NOMO-1 treated with dmso at 0.1 percent for 144 hours (cell line): ENCODE measurements around the gene KCNT2.
"Not testable (repeated sequence)": the region's sequence is repeated elsewhere in the genome, so short reads cannot be mapped to it uniquely, and the experiment has no call there.

Source experiments
- DNase-seq: peaks from one replicate; lab custom pipeline; 2025; ENCODE audit not compliant: unreplicated experiment; lab: John Stamatoyannopoulos, UW

The KCNT2 gene

GRCh38 chr1:196608390-196609369 lies at the start of gene KCNT2:
TSS of gene KCNT2 (minus strand) at chr1:196608440. CDS start at chr1:196608309, 131 bp downstream.
- DNase-seq: no peak

GRCh38 chr1:196655494-196655893 lies 47.3 kb upstream of the KCNT2 start:
- DNase-seq: no peak

- DNase-seq: no peak
These were observed 46.8 kb upstream of the KCNT2 start for GRCh38 chr1:196655071-196655470.

GRCh38 chr1:196654271-196654670 lies 46.0 kb upstream of the KCNT2 start:
- DNase-seq: no peak

GRCh38 chr1:196651637-196652215 lies 43.5 kb upstream of the KCNT2 start, which contains the start of gene CFH:
TSS of gene CFH (plus strand) at chr1:196652043. CDS start at chr1:196652118, 75 bp downstream.
- DNase-seq: no peak

GRCh38 chr1:196651079-196651478 lies 42.8 kb upstream of the KCNT2 start:
- no peak for DNase-seq

- DNase-seq: no peak
These were observed 42.2 kb upstream of the KCNT2 start for GRCh38 chr1:196650403-196650802.

- DNase-seq: no peak
These were observed 41.8 kb upstream of the KCNT2 start for GRCh38 chr1:196649990-196650389.

- DNase-seq: no peak
These were observed 32.7 kb upstream of the KCNT2 start for GRCh38 chr1:196640976-196641375.

GRCh38 chr1:196639291-196639690 lies 31.1 kb upstream of the KCNT2 start:
- not testable (repeated sequence) for DNase-seq

- no peak for DNase-seq
These were observed 30.2 kb upstream of the KCNT2 start for GRCh38 chr1:196638466-196638865.

- no peak for DNase-seq
These were observed 29.4 kb upstream of the KCNT2 start for GRCh38 chr1:196637606-196638005.

- DNase-seq: no peak
These were observed 20.6 kb upstream of the KCNT2 start for GRCh38 chr1:196628838-196629237.

GRCh38 chr1:196623079-196623478 lies 14.8 kb upstream of the KCNT2 start:
- no peak for DNase-seq

- no peak for DNase-seq
These were observed 11.5 kb upstream of the KCNT2 start for GRCh38 chr1:196619721-196620120.

GRCh38 chr1:196611873-196612272 lies 3.6 kb upstream of the KCNT2 start:
- DNase-seq: no peak

- no peak for DNase-seq
These were observed 1.1 kb upstream of the KCNT2 start for GRCh38 chr1:196609370-196609737.

GRCh38 chr1:196607981-196608380 lies 259 bp downstream of the KCNT2 start:
- DNase-seq: no peak

GRCh38 chr1:196603651-196604050 lies 4.6 kb downstream of the KCNT2 start:
- no peak for DNase-seq

- DNase-seq: no peak
These were observed 9.1 kb downstream of the KCNT2 start for GRCh38 chr1:196598942-196599748.

GRCh38 chr1:196594700-196595099 lies 13.5 kb downstream of the KCNT2 start:
- no peak for DNase-seq
